Adipose tissue (tissue), 3 donors: ENCODE measurements around the gene CDC42. TPM values are rescaled to one million over a fixed set of nuclear protein-coding genes. Genes with fewer than 3 reads are reported as not detected.

Source experiments
- H3K27ac ChIP-seq: one replicate; pipeline ENCODE4 v1.5.1; 2013; ENCODE audit warnings: low read depth, low read length
- WGBS, 3 donors: extraction: QIAGEN DNeasy Blood & Tissue Kit; methylation state at CpG; one replicate each; pipeline ENCODE4 v1.1.7; 2013; 5-methylcytosine and 5-hydroxymethylcytosine counted together
- polyA plus RNA-seq, 3 donors: library from polyadenylated mRNA; stranded (reverse); fragments of 200-250 nt; gene quantifications; one replicate each; pipeline ENCODE4 v1.2.3, GENCODE V29; 2013
- donor health status: healthy with polysubstance abuse.
- donor health status: Bipolar disorder and iron deficiency.
- donor health status: healthy.

The CDC42 gene
- polyA plus RNA-seq, 3 donors: 55.3 to 184 (median 159) TPM

DNA sequence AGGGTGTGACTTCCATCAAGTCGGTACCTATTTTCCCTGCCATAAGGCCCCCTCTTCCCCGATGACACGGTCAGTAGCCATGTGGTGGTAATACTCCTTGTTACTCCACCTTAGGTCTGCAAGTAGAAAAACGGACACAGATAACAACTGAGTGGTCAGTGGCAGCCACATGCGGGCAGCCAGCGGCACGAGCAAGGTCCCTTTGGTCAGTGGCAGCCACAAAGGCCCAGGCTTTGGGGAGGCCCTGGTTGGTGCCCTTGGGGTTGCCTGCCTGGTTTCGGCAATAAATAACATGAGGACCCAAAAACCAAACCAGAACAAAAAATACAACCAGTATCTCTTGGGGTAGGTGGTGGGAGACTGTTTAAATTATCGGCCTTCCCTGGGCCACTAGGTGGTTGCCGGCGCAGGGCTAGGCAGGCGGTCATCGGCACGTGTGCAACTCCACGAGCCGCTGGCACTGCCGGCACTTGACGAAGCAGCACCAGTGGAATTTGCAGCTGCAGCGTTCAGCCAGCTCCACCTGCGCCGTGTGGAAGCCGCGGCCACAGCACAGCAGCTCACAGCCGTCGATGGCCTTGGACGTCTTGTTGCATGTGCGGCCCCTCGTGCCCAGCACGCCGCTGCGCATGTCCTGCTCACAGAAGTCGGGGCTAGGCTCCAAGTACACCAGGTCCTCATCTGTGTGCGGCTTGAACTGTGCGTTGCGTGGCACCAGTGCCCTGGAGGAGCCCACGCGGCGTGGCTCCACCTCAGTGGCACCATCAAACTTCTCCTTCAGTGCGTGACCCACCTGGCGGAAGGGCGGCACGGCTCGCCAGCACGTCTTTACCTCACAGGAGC lies 67.3 kb downstream of the CDC42 start:
- 94 to 95% (median 94%) methylated on average over 44 of the region's 44 CpGs for WGBS, 3 donors
- H3K27ac ChIP-seq: no peak overlapping the region

DNA sequence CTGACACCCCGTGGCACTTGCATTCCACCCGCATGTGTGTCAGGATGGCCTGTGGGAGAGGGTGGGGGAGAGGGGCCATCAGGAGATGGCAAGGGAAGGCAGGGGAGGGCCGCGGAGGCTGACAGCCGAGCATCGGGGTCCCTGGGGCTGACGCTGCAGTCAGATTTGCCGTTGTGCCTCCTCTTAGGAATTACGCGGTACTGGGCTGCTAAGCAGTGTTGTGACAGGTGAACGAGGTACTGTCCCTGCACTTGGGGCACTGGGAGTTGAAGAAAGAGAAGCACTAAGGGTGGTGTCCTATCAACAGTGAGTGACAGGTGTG lies 67.9 kb downstream of the CDC42 start:
- WGBS, 3 donors: 82 to 86% (median 84%) methylated on average over 11 of the region's 11 CpGs

DNA sequence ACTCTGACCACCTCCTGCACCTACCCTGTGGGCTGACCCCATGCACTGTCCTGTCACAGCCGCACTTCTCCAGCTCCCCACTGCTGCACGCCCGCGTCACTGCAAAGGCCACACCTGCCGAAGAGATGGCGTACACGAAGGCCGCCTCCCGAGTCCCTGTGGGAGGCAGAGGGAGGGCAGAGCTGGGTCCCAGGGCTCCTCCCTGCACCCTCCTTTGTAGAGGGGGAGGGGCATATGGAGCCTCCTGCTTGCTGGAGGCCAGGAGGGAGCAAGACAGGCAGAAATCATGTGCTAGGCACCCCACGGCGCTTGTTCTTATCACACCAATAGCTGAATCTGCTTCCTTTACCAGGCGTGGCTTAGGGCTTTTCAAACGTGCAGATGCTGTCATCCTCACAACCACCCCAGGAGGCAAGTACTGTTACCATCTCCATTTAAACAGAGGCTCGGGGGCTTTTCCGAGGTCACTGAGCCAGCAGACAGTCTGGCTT lies 69.0 kb downstream of the CDC42 start:
- 72 to 79% (median 79%) methylated on average over 15 of the region's 15 CpGs for WGBS, 3 donors

More for the DNA sequence above, 67.9 kb downstream of the CDC42 start:
- no peak overlapping the region for H3K27ac ChIP-seq

GRCh38 chr1:22122273-22123070 lies 70.0 kb downstream of the CDC42 start:
- WGBS, 3 donors: 85 to 91% (median 90%) methylated on average over 21 of the region's 21 CpGs
- H3K27ac ChIP-seq: no peak overlapping the region

More for the DNA sequence above, 69.0 kb downstream of the CDC42 start:
- H3K27ac ChIP-seq: no peak overlapping the region

- H3K27ac ChIP-seq: no peak overlapping the region
- WGBS, 3 donors: 74 to 84% (median 81%) methylated on average over 7 to 8 of the region's 8 CpGs
Measured at GRCh38 chr1:22123071-22123390, 70.5 kb downstream of the CDC42 start.

GRCh38 chr1:22123901-22124404 lies 71.4 kb downstream of the CDC42 start:
- no peak overlapping the region for H3K27ac ChIP-seq
- WGBS, 3 donors: 83 to 91% (median 86%) methylated on average over 9 of the region's 9 CpGs

DNA sequence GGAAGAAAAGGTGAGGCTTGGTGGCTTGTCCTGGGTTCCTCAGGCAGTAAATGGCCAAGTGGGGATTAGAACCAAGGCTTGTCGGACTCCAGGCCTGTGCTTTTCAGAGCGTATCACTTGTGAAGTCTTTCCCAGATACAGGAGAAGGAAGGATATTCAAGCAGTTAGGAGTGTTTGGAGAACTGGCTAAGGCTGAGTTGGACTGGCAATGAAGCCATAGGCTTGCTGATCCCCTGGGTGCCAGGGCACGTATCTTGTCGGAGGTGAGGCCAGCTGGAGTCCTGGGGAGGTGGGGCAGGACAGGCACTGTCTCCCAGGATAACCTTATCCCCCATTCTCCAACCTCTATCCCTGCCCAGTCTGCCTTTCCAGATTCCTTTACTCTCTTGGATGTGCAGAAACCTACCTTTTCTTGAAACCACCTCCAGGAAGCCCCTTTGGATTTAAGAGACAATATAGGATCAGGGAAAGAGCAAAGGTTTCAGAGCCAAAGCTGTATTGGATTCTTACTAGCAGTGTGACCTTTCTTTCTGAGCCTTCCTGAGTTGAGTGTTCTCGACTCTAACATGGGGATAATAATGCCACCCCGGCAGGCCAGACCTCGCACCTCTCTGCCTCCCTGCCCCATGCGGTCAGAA lies 72.2 kb downstream of the CDC42 start:
- 87 to 97% (median 94%) methylated on average over 8 of the region's 8 CpGs for WGBS, 3 donors

DNA sequence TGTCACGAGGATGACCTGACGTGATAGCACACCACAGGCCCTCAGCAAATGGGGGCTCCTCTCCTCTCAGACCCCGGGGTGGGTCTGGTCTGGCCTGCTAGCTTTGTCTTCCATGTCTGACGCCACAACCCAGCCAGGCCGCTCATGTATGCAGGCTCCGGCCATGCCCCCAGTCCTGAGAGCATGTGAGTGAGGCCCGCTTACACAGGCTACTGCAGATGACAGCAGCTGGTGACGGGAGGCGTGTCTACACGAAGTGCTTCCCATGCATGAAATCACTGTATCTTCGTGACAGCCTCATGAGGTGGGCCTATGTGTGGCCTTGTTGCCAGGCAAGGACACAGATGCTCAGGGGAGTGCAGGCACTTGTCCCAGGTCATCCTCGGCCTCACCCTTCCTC lies 74.0 kb downstream of the CDC42 start:
- 87 to 94% (median 92%) methylated on average over 12 of the region's 12 CpGs for WGBS, 3 donors
- H3K27ac ChIP-seq: no peak overlapping the region

More for the DNA sequence above, 72.2 kb downstream of the CDC42 start:
- H3K27ac ChIP-seq: no peak overlapping the region

DNA sequence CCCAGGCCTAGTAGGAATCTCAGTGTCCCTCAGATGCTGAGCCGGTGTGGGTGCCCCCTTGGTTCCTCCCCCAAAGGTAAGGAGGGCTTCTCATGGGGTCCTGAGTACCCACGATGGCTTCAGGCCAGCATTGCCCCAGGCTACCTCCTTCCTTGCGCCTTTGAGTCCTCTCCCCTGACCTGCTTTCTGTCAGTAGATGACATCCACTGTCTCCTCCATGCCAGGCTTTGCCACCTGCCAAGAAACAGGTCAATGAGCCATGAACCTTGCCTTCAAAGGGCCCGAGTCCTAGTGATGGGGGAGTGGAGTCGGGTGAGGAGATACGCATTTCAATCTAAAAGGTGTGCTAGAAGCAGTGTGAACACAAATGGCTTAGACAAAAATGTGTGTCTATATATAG lies 74.7 kb downstream of the CDC42 start:
- WGBS, 3 donors: 81 to 87% (median 86%) methylated on average over 6 of the region's 6 CpGs
- no peak overlapping the region for H3K27ac ChIP-seq

DNA sequence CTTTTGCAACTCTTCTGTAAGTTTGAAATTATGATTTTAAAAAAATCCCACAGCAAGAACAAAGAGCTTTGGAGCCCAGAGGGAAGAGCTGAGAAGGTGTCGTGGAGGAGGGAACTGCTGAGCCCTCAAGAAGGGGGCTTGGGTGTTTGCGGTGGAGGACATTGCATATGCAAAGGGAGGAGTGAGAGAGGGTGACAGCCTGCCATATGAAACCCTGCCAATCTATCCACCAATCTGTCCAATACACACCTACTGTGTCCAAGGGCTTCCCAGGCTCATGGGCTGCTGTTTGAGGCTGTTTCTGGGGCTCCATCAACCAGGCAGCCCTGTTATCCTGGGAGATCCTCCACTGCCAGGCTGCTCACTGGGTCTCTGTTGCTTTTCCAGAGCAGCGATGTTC lies 75.2 kb downstream of the CDC42 start:
- H3K27ac ChIP-seq: no peak overlapping the region
- 70 to 95% (median 88%) methylated on average over 3 of the region's 3 CpGs for WGBS, 3 donors

GRCh38 chr1:22128392-22128791 lies 75.9 kb downstream of the CDC42 start:
- no peak overlapping the region for H3K27ac ChIP-seq
- 56 to 76% (median 71%) methylated on average over 10 to 12 of the region's 12 CpGs for WGBS, 3 donors

- no peak overlapping the region for H3K27ac ChIP-seq
- WGBS, 3 donors: 86 to 91% (median 87%) methylated on average over 28 to 29 of the region's 29 CpGs
Measured at GRCh38 chr1:22129501-22130117, 77.1 kb downstream of the CDC42 start.

GRCh38 chr1:22131062-22131461 lies 78.6 kb downstream of the CDC42 start:
- H3K27ac ChIP-seq: no peak overlapping the region
- 82 to 93% (median 87%) methylated on average over 4 of the region's 4 CpGs for WGBS, 3 donors

DNA sequence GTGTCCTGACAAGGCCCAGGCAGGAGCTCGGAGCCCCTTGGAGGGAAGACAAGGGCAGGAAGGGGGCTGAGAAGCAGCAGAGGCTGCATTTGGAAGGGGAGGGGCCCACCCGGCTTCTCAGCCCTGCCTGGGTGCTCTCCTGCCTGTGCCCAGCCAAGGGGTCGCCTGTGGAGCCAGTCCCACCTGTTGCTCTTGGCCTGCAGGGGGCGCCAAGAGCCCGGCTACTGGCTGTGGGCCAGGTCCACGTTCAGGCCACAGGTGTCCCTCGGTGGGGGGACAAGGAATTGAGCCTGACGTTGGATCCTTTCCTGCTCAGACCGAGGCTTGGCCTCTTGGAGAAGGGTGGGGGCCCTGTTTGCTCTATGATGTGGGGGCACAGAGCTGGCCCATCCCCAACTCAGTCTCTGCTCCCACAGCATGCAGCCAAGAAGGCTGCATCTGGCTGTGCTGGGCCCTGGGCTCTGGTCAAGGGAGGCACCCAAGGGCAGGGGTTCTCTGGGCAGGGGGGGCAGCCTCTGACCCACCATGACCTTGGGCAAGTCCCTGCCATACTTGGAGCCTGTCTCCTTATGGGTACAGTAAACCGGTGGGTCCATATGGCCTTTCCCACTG lies 79.5 kb downstream of the CDC42 start:
- no peak overlapping the region for H3K27ac ChIP-seq
- 19 to 28% (median 24%) methylated on average over 10 of the region's 10 CpGs for WGBS, 3 donors

- 62 to 70% (median 70%) methylated on average over 15 of the region's 15 CpGs for WGBS, 3 donors
- no peak overlapping the region for H3K27ac ChIP-seq
Measured at GRCh38 chr1:22132517-22133235, 80.2 kb downstream of the CDC42 start.

- WGBS, 3 donors: 65 to 81% (median 70%) methylated on average over 16 of the region's 16 CpGs
- H3K27ac ChIP-seq: no peak overlapping the region
Measured at GRCh38 chr1:22133247-22133930, 80.9 kb downstream of the CDC42 start.

- 34 to 58% (median 41%) methylated on average over 15 of the region's 15 CpGs for WGBS, 3 donors
- H3K27ac ChIP-seq: no peak overlapping the region
Measured at GRCh38 chr1:22133931-22134324, 81.4 kb downstream of the CDC42 start.
